HG03565 (cell line): Measurements from ENCODE around the gene CHTF8.

Experiments
- ATAC-seq: cut with Tn5 transposase; IDR thresholded peaks from one replicate; pipeline ENCODE4 v1.9.1; 2021; ENCODE audit warnings: mild to moderate bottlenecking, moderate library complexity; ENCODE audit not compliant: unreplicated experiment

The CHTF8 gene

GRCh38 chr16:69114346-69114975, 17.9 kb downstream of the CHTF8 start:
- ATAC-seq = no peak

GRCh38 chr16:69113216-69113615, 19.2 kb downstream of the CHTF8 start:
- ATAC-seq = no peak

GRCh38 chr16:69112285-69113129, 19.9 kb downstream of the CHTF8 start:
- ATAC-seq = no peak

- no peak for ATAC-seq
These were observed 20.5 kb downstream of the CHTF8 start for GRCh38 chr16:69111876-69112230.

- ATAC-seq = no peak
These were observed 21.0 kb downstream of the CHTF8 start for GRCh38 chr16:69111216-69111875.

GRCh38 chr16:69110406-69110805, 22.0 kb downstream of the CHTF8 start:
- ATAC-seq = no peak

- no peak for ATAC-seq
These were observed 22.7 kb downstream of the CHTF8 start for GRCh38 chr16:69109486-69110270.

- ATAC-seq = no peak
These were observed 23.5 kb downstream of the CHTF8 start for GRCh38 chr16:69108905-69109252.

- ATAC-seq = no peak
These were observed 24.1 kb downstream of the CHTF8 start for GRCh38 chr16:69108064-69108904.

GRCh38 chr16:69107316-69107962, 24.9 kb downstream of the CHTF8 start:
- ATAC-seq = no peak

GRCh38 chr16:69106491-69107315, 25.7 kb downstream of the CHTF8 start:
- ATAC-seq = no peak

GRCh38 chr16:69105501-69106361, 26.7 kb downstream of the CHTF8 start, which contains the start of gene HAS3:
Gene HAS3 (plus strand): TSS chr16:69105653. CDS start chr16:69109396, 3,743 bp downstream.
- ATAC-seq = no peak

GRCh38 chr16:69100071-69100691, 32.2 kb downstream of the CHTF8 start:
- no peak for ATAC-seq

GRCh38 chr16:69095193-69095592, 37.2 kb downstream of the CHTF8 start:
- ATAC-seq = no peak

GRCh38 chr16:69094501-69094900, 37.9 kb downstream of the CHTF8 start:
- ATAC-seq = no peak

- ATAC-seq = no peak
These were observed 38.4 kb downstream of the CHTF8 start for GRCh38 chr16:69093974-69094373.

GRCh38 chr16:69089091-69089910, 43.1 kb downstream of the CHTF8 start:
- ATAC-seq = peak; percentile 51
